Fibroblast of pulmonary artery (primary cell): ENCODE measurements around the gene MFAP2.

ENCODE experiments used
- DNase-seq: peaks from one replicate; pipeline ENCODE4 v3.0.0-alpha.2; 2010; ENCODE audit warnings: low read depth
- H3K4me3 ChIP-seq: replicated peaks from 2 replicates; pipeline ENCODE4 v1.5.1; 2011; ENCODE audit warnings: low read depth, mild to moderate bottlenecking, control low read depth, low read length, moderate library complexity
- TF ChIP-seq, protein P1 (sequence below): IDR thresholded peaks from 2 replicates; pipeline ENCODE4 v1.5.1; 2011; ENCODE audit warnings: mild to moderate bottlenecking, control low read depth, low read length, inconsistent platforms; ENCODE audit errors: missing control alignments

The MFAP2 gene

GRCh38 chr1:16982902-16983301 is 2.5 kb upstream of the MFAP2 start:
- H3K4me3 ChIP-seq: no peak overlapping the region
- DNase-seq: no peak
- TF ChIP-seq, protein P1, sequence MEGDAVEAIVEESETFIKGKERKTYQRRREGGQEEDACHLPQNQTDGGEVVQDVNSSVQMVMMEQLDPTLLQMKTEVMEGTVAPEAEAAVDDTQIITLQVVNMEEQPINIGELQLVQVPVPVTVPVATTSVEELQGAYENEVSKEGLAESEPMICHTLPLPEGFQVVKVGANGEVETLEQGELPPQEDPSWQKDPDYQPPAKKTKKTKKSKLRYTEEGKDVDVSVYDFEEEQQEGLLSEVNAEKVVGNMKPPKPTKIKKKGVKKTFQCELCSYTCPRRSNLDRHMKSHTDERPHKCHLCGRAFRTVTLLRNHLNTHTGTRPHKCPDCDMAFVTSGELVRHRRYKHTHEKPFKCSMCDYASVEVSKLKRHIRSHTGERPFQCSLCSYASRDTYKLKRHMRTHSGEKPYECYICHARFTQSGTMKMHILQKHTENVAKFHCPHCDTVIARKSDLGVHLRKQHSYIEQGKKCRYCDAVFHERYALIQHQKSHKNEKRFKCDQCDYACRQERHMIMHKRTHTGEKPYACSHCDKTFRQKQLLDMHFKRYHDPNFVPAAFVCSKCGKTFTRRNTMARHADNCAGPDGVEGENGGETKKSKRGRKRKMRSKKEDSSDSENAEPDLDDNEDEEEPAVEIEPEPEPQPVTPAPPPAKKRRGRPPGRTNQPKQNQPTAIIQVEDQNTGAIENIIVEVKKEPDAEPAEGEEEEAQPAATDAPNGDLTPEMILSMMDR: no peak

DNA sequence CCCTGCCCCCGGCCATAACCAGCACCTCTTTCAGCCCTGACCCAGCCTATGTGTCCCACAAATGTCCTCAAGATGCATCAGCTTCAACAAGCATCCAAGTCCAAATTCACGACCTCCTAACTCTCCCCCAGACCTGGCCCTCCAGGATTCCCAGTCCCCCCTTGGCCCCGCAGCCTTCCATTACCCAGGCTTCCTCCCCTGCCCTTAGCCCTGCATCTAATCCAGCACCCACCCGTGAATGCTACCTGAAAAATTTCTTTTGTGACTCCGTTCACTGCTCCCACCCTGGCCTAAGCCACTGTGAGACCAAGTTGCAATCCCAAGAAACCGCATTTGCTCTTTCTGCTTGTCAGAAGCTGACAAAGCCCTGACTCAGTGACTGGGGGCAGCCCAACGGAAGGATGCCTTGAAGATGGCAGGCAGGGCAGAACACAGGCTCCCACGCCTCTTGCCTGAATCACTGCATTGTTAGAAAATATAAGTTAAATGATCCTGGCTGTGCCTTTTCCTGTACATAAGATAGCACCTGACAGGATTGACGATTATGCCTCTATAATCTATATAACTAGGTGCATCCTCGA is 939 bp upstream of the MFAP2 start:
- peak; percentile 81 for DNase-seq
- TF ChIP-seq, protein P1: no peak
- peak overlapping the region; percentile 88 for H3K4me3 ChIP-seq

GRCh38 chr1:16979475-16980327 is 719 bp downstream of the MFAP2 start:
- DNase-seq: peak; percentile 75
- H3K4me3 ChIP-seq: peak overlapping the region; percentile 88
- TF ChIP-seq, protein P1: no peak

DNA sequence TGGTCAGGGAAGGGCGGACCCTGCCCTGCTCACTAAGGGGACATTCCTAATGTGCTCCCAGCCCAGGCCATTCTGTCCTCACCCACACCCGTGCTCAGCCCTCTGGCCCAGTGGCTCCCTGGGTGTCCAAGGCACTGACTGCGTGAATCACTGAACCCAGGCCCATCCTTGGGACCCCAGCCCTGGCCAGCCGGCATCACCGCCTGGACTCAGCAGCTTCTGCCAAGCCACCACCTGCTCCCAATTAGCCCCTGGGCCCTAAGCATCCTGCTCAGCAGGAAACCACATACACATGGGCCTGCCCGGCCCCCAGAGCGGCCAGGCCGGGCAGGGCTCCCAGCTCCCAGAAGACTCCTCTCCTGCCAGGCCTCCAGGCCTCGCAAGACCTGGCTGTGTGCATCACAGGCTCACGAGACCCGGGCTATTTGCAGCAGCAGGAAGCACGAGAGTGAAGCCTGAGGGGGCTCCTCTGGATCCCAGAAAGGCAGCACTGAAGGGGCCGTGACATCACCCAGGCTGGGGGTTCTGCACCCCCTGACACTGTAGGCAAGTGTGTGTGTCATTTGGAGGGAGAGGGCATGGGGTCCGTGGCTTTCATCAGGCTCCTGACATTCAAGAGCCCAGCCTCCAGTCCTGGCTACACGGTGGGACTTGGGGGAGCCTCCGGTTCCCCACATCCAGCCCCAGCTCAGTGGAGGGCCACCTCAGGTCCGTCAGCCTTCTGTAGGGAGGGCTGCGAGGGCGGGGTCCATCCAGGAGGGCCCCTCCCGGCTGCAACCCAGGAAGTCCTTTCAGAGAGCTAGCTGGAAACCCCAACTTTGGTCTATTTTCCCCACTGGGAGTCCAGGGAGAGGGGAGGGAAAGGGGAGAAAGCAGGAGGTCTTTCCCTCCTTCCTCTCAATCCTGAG is 1.6 kb downstream of the MFAP2 start:
- TF ChIP-seq, protein P1: no peak
- peak; percentile 88 for DNase-seq
- peak overlapping the region; percentile 88 for H3K4me3 ChIP-seq

- TF ChIP-seq, protein P1: no peak
- DNase-seq: no peak
- H3K4me3 ChIP-seq: peak overlapping the region; percentile 88
These were observed 2.3 kb downstream of the MFAP2 start for GRCh38 chr1:16978139-16978538.

DNA sequence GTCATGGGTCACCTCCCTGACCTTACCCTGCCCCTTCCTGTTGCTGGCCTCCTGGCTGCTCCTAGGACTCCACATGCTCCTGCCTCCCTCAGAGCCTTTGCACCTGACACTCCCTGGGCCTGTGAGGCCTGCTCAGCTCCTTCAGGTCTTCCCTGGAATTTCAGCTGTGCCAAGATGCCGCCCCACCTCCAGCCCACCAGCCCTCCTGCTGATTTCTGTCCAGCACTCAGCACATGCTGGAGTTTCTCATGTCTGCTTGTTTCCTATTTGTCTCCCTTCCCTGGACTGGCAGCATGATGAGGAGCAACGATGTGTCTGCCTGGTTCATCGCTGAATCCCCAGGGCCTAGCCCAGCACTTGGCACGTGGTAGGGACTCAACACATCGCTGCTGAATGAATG is 3.0 kb downstream of the MFAP2 start:
- TF ChIP-seq, protein P1: no peak
- no peak for DNase-seq
- H3K4me3 ChIP-seq: no peak overlapping the region
